RPMI8226 (cell line): ENCODE measurements around the gene GHRH.

Source experiments
- DNase-seq: peaks from one replicate; pipeline ENCODE4 v3.0.0-alpha.2; 2015

Gene GHRH, protein sequence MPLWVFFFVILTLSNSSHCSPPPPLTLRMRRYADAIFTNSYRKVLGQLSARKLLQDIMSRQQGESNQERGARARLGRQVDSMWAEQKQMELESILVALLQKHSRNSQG

DNA sequence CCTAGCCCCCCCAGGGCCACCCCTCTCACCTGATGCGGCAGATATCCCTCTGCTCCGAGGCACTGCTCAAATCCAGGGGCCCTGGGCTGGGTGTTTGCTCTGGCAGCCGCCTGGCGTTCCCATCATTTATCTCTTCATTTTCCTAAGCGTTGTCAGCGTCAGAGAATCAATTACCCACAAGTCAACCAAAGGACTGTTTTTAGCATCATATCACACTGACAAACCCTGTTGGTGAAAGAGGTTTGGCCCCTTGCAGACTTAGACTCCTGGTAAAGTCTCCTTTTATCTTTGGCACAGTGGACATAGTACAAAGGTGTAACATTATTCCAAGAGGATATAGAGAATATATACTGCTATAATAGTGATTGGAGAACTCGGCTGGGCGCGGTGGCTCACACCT lies at the start of gene GHRH:
Gene GHRH, minus strand, starts transcription at position 101 of the 400 bp plus-strand sequence. CDS start 4,925 bp downstream, outside the sequence.
- DNase-seq = no peak

DNA sequence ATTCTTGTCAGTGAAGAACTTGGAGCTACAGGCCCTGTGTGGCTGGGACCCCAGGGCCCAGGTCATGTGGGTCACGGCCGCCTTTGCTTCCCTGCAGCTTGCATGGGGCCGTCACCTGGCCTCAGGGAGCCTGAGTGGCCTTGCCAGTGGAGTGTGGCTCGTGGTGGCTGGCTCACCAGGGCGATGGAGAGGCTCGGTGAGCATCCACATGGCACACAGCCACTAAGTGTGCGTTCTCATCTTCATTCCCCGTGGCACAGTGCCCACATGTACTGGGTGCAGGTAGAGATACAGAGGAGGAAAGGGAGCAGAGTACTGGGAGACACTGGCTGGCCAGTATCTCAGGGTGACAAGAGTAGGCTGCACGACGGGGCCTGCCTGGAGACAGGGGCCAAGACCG lies 49.3 kb upstream of the GHRH start:
- no peak for DNase-seq

DNA sequence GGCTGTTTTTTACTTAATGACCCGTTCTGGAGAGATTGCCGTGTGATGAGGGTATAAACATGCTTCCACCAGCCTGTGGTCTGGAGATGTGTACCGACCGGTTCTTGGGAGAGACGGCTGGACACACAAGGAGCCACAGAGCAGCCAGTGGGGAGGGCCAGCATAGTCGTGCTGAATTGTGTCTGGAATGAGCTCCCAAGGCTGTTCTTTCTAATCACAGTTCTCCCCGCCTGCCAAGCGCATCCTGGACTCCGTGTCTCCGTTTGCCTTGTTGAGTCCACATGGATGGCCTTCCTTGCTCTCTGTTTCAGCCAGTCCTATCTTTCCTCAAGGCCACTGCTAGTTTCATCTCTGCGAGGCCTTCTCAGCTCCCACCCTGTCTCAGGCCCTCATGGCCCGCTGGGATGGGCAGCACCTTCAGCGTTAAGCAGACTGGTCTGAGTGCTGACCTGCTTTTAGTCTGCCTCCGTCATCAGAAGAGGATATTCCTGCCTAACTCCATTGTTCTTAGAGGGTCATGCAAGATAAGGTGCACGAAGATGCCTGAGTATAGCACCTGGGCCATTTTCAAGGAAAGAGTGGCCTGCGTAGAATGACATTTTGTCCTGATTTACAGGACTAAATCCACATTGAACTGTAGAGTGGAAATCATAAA lies 48.4 kb upstream of the GHRH start:
- DNase-seq = no peak

DNA sequence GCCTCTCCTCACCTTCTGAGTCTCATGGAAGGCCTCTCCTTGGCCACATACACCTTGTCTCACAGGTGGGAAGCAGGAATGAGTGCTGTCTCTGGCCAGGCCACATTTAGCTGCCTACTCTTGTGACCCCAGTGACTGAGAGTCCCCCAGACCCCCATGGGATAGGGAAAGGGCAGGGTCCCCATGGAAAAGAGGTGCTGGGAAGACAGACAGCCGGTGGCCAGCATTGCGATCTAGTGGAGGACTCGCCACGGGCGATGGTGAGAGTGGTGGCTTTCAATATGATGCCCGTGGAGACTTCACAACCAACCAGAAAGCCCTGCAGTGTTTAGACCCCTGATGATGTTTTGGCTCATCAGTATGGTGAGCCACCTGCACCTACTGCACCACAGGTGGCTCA lies 47.7 kb upstream of the GHRH start:
- DNase-seq = no peak

DNA sequence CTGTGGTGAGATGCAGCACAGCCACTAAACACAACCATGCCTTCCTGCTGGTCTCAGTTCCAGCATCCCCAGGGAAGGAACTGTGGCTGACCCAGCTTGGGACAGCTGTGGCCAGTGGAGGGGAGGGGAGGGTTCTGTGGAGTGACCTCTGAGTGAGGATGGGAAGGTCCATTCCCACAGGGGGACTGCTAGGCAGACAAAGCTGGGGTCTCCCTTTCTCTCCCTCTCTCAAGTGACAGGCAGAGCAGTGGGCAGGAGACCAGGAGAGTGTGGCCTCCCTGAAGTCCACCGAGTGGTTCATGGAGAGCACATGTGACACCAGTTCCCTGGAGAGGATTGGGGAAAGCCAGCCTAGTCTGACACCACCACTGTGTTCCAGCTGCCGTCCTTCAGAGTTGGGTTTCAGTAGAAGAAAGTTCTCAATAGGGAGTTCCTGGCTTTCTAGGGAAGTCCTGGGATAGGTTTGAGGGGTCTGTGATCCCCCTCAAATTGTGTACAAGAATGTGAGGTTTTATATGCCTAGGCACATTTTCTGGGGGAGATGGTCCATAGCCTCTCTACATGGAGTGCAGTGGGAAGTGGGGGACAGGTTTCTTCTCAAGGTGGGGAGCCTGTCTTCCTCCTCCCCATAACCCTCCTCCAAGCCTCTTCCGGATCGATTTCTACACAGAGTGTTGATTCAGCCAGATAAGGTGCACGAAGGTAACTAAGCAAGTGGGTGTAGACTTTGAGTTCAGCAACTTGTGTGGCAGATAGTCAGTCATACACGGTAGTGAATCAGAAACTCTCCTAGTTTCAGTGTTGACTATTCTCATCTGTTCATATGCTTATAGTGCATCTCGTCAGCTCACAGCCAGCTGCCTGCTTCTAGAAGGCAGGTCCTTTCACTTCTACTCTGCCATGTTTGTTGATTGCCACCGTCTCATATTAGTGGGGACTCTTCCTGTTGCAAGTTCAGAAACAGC lies 46.8 kb upstream of the GHRH start:
- DNase-seq = no peak

DNA sequence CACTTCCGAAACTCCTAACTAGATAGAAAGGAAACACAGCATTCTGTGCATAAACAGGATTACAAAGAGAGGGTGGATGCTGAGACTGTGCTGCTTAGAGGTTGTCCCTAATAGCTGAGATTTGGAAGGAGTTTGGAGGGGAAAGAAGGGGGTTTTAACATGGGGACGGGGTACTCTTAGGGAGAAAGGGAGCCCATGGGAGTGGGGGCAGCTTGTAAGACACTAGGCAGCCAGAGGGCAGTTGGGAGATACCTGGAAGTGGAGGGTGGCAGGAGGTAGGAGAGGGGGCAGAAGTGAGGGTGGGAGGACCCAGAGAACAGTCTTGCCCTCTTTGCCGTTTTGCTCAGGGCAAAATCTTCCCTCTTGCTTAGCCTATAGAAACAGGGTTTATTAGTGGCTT lies 44.2 kb upstream of the GHRH start:
- DNase-seq = no peak

DNA sequence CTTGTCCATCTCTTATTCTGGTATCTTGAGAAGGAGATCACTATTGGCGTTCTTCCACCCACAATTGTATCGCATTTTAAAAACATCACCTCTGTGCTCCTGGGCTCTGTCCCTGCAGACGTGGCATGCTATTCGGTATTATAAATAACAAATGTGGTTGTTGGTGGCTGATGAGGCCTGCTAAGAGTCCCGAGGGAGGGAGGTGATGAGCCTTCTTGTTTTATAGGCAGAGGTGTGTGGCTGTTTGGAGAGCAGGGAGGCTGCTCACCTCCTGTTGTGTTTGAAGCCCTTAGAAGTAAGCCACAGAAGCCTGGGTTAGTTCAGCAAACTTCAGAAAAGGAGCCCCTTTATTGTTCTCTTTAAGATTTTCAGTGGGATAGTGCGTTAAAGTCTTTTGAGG lies 43.5 kb upstream of the GHRH start:
- no peak for DNase-seq

DNA sequence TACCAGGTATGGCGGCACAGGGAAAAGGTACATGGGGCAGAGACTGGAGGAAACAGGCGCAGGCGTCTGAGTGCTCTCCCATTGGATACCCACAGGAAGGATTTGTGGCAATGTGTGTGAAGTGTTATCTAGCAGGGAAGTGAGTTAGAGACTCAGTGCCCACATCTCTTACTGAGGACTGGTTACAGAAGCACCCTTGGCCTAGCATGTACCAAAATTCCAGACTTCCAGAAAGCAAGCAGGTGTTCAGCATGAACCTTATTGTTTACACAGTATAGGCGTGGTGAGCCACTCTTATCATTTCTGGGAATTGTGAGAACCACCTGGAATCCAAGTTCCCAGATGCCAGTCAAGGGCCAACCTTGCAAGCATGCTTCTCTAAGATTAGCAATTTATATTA lies 42.0 kb upstream of the GHRH start:
- no peak for DNase-seq

DNA sequence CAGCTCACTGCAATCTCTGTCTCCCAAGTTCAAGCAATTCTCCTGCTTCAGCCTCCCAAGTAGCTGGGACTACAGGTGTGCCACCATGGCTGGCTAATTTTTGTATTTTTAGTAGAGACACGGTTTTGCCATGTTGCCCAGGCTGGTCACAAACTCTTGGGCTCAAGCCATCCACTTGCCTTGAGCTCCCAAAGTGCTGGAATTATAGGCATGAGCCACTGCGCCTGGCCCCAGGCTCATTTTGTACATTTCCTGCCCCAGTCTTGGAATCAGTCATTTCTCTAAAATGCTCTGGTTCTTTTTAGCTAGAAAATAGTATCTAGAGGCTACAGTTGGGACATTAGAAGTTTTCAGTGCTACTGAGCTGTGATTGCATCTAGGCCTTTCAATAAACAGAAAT lies 41.4 kb upstream of the GHRH start:
- DNase-seq = no peak

DNA sequence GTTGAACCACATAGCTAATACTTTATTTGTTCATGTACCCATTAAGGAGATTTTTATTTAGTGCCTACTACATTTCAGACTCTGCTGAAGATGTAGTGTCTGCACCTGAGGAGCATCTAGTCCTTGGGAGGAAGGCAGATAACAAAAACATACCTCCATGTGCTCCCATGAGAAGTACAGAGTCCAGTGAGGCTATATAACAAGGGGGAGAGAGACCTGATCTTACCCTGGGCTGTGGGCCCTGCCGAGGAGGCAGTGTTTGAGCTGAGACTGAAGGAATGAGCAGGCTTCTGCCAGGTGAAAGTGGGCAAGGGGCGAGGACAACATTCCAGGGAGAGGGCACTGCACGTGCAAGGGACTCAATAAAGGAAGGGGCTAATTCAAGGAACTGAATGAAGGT lies 39.9 kb upstream of the GHRH start:
- DNase-seq = no peak

DNA sequence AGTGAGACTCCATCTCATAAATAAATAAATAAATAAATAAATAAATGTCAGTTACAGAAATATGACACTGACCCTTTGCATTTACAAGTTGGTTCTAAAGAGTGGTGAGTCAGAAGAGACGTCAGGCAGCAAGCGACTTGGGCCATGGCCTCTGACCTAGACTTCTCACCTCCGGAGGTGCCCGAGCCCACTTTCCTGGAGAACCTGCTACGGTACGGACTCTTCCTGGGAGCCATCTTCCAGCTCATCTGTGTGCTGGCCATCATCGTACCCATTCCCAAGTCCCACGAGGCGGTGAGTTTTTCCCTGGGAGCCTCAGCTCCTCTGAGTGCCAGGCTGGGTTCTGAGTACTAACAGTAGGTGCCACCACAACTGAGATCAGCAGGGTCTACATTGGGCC lies 39.5 kb upstream of the GHRH start:
- DNase-seq = no peak

DNA sequence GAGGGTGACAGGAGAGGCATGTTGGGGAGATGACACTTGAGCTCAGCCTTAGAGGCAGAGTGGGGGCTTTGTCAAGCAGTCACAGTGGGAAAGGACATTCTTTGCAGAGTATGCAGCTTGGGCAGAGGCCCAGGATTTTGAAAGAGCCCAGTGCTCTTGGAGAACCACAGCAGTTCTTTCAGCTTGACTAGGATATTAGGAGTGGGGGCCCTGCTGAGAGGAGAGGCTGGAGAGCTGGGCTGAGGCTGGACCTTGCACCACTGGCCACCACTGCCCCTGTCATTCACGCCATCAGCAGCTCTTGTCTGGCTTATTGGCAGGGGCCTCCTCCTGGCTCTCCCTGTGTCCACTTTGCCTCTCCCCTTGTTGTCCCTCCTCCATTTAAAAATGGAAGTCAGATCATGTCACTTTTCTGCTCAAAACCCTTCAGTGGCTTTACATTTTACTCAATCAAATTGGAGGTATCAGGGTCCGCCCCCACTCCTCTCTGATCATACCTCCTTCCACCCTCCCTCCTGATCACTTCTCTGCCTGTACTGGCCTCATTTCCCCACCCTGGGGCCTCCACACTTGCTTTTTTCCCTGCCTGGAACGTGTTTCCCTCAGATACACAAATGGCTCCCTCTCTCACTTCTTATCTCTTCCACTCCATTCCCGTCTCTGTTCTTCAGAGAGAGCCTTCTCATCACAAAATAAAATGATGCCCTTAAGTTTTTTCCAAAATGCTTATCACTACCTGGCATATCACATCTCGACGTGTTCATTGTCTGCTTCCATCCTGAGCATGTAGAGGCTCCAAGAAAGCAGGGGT lies 38.3 kb upstream of the GHRH start:
- no peak for DNase-seq

DNA sequence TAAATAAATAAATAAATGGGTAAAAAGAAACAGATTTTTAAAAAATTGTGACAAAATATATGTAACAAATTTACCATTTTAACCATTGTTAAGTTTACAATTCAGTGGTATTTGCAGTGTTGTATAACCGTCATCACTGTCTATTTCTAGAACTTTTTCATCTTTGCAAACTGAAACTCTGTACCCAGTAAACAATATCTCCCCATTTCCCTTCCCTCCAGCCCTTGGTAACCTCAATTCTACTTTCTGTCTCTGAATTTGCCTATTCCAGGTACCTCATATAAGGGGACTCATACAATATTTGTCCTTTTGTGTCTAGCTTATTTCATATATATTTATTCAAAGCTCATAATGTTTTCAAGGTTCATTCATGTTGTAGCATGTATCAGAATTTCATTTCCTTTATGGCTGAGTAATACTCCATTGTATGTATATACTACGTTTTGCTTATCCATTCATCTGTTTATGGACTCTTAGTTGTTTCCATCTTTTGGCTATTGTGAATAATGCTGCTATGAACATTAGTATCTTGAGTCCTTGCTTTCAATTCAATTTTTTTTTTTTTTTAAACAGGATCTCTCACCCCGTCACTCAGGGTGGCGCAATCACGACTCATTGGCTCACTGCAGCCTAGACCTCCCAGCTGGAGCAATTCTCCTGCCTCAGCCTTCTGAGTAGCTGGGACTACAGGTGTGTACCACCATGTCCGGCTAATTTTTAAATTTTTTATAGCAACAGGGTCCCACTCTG lies 36.8 kb upstream of the GHRH start:
- no peak for DNase-seq

DNA sequence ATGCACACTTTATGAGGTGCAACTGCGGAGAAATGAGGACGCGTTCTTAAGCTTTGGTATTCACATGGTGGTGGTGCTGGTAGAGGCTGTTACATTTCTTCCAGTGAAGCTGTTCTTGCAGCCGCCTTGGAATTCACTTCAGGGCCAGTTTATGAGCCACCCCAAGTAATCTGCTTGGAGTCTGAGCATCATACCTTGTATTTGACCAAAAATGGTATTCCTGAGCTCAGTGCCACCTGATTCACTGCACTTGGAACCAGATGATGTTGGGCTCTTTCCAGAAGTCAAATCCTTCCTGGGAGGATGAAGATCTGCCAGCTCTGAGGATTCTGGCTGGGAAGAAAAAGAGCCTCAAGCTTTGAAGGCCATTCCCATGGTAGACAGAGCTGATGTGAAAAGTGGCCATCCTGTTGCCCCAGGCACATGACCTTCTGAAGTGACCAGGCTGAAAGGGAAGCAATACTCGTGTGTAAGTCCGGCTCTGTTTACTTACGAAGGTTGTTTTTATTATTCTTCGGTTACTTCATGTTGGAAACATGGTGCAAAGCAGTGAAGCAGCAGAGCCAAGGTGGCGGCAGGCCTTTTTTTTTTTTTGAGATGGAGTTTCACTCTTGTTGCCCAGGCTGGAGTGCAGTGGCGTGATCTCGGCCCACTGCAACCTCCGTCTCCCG lies 35.6 kb upstream of the GHRH start:
- no peak for DNase-seq

DNA sequence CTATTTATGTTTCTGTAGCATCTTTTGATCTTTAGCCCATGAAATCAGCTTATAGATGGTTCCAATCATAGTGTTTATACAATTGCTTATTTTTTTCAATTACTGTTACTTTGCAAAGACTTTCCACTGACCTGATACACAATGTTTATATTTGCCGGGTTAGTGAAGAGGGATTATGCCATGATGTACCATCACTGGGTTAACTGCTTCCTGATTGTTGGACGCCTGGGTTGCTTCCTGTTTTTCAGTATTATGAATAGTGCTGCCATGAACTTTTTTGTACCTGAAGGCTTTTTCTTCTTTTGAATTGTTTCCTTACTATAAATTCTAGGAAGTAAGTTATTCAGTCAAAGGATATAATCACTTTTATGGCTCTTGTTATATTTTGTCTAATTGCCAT lies 34.8 kb upstream of the GHRH start:
- no peak for DNase-seq

DNA sequence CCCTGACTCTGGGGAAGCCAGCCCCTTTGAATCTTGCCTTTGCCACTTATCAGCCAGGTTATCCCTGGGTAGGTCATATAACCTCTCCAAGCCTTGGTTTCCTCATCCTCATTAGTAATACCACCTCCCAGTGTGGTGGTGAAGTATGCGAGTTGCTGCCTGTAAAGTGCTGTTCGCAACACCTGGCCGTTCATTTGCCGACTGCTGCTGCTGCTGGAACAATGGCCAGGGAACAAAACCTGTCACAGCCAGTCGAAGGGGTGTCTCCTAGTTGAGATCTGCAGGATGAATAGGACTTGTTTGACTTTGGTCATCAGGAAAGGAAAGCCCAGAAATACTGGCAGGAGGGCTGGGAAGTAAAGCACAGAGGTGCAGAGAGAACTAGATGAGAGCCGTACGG lies 34.0 kb upstream of the GHRH start:
- DNase-seq = no peak

DNA sequence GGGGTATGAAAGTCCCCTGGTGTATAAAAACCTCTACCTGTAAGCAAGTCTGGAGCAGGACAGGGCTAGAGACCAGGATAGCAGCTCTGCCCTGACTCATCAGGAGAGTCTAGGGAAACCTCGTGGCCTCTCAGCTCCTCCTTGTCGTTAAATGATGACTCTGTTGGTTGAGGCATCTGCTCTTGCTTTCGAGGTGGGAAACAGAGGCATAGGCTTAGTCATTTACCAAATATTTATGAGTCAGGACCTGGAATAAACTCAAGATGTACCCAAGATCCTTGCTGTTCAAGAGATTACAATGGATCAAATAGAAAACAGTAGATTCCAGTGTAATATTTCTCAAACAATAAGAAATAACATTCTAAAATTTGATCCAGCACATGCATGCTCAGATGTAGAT lies 33.4 kb upstream of the GHRH start:
- no peak for DNase-seq

DNA sequence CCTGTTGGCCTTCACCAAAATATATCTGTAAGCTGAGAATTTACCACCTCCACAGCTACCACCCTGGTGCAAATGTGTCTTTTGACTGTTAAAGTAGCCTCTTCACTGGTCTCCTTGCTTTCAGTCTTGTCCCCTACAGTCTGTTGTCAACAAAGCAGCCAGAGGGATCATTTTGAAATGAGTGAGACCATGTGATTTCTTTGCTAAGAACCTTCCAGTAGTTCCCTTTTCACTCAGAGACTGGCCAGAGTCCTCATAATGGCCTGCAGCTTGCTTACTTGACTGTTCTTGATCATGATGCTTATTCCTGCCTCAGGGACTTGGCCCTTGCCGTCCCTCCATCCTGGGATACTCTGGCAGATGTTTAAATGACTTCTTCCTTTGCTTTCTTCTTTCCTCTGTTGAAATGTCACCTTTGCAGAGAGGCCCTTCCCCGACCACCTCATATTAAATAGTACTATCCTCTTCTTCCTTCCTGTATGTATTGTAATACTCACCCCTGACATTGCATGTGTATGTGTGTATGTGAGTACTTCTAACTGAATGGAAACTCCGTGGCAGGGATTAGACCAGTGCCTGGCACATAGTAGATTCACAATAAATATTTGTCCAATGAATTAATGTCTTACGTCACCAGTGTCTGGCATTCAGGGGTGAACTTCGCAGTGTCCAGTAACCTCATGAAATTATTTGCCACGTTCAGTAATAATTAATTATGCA lies 32.8 kb upstream of the GHRH start:
- DNase-seq = no peak

DNA sequence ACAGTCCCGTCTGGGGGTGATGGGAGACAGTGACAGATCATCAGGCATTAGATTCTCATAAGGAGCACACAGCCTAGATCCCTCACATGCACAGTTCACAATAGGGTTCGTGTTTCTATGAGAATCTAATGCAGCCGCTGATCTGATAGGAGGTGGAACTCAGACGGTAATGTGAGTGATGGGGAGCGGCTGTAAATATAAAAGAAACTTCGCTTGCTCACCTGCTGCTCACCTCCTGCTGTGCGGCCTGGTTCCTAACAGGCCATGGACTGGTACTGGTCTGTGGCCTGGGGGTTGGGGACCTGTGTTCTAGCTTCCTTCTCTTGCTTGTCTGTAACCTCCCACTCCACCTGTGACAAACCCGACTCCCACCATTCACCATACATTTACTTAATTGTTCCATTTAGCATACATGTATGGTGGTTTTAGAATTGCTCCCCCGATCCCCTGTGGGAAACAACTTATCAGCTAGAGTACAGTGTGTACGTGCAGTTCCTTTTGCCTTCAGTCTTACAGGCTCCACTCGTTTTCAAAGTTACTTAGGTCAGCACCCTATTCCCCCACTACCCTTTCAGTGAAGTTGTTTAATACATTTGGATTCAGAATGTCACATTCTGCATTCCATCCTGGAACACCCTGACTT lies 31.8 kb upstream of the GHRH start:
- DNase-seq = no peak

DNA sequence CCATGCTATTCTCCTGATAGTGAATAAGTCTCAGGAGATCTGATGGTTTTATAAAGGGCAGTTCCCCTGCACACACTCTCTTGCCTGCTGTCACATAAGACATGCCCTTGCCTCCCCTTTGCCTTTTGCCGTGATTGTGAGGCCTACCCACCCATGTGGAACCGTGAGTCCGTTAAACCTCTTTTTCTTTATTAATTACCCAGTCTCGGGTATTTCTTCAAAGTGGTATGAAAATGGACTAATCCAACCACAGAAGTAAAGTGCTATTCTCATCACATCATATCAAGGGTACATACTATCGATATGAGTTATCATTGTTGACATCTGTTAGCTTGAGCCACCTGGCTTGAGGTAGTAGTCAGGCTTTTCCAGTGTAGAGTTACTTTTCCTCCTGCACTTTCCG lies 30.1 kb upstream of the GHRH start:
- no peak for DNase-seq
